HFFc6 (cell line): ENCODE measurements around the gene SMTNL2. TPM values are rescaled to one million over a fixed set of nuclear protein-coding genes. Genes with fewer than 3 reads are reported as not detected.
"Not testable (repeated sequence)": the region's sequence is repeated elsewhere in the genome, so short reads cannot be mapped to it uniquely, and the experiment has no call there.

Experiments used
- DNase-seq: peaks from one replicate; pipeline ENCODE4 v3.0.0-alpha.2; 2018
- H3K27ac Mint-ChIP-seq: 2 replicates; pipeline ENCODE4 v1.8.0; 2020; ENCODE audit warnings: mild to moderate bottlenecking, mixed read lengths
- H3K27me3 Mint-ChIP-seq: 2 replicates; pipeline ENCODE4 v1.8.0; 2021; ENCODE audit warnings: mild to moderate bottlenecking, moderate library complexity, mixed read lengths; ENCODE audit not compliant: insufficient read depth
- H3K36me3 Mint-ChIP-seq: 2 replicates; pipeline ENCODE4 v1.8.0; 2021; ENCODE audit warnings: low read depth, mixed read lengths
- H3K4me1 Mint-ChIP-seq: 2 replicates; pipeline ENCODE4 v1.8.0; 2020; ENCODE audit warnings: low read depth, mixed read lengths
- H3K4me3 Mint-ChIP-seq: 2 replicates; pipeline ENCODE4 v1.8.0; 2020; ENCODE audit warnings: mild to moderate bottlenecking, moderate library complexity, mixed read lengths
- H3K9me3 Mint-ChIP-seq: 2 replicates; pipeline ENCODE4 v1.8.0; 2020; ENCODE audit warnings: mild to moderate bottlenecking, mixed read lengths
- total RNA-seq, 6 experiments: library from RNA; stranded (reverse); fragmentation: NEBNext Ultra II Directional; extraction: Animal tissue kit (Norgen Biotek cat#: 25700); gene quantifications; 2 replicates in 1 of 6; 3 replicates in 5 of 6; pipeline ENCODE4 v1.2.3, GENCODE V29; 2021
- TF ChIP-seq, protein P1 (sequence below): fragments of 200-600 bp; sonication (generic); IDR thresholded peaks from 2 replicates; pipeline ENCODE4 v1.5.0; 2021; ENCODE audit warnings: antibody characterized with exemption, mild to moderate bottlenecking

The SMTNL2 gene
- total RNA-seq, 6 experiments from 2014 or later: not detected

DNA sequence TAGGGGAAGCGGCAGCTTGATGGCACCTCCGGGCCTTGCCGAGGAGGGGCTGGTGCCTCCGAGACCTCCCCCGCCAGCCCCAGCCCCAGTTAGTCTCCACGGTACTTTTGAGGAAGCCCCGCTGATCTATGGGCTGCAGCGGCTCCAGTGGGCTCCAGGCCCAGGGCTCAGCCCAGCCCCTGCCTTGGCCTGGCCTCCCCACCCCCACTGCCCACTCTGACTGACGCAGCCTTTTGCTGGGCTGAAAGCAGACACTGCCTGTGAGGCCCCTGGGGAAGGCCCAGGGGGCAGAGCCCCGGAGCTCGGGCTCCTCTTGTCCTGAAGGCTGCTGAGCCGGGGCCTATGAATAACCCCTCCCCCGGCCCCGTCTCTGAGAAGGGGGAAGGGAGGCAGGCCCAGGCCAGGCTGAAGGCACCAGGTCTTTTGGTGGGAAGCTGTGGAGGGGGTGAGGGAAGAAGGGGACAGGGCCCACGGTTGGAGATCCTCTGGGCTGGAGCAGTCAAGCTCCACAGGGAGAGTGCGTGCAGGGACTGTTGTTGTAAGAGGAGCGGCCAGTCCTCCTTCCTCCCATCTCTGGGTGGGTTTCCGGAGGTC is 7.5 kb upstream of the SMTNL2 start:
- Mint-ChIP-seq H3K27me3 (peaks cover 27% of the 10 kb centered on the region), H3K9me3 (no peaks in the 10 kb centered on the region), H3K4me1 (no peaks in the 10 kb centered on the region), H3K27ac (no peak overlapping the region), H3K36me3 (no peaks in the 10 kb centered on the region), H3K4me3 (no peak overlapping the region)
- TF ChIP-seq, protein P1, sequence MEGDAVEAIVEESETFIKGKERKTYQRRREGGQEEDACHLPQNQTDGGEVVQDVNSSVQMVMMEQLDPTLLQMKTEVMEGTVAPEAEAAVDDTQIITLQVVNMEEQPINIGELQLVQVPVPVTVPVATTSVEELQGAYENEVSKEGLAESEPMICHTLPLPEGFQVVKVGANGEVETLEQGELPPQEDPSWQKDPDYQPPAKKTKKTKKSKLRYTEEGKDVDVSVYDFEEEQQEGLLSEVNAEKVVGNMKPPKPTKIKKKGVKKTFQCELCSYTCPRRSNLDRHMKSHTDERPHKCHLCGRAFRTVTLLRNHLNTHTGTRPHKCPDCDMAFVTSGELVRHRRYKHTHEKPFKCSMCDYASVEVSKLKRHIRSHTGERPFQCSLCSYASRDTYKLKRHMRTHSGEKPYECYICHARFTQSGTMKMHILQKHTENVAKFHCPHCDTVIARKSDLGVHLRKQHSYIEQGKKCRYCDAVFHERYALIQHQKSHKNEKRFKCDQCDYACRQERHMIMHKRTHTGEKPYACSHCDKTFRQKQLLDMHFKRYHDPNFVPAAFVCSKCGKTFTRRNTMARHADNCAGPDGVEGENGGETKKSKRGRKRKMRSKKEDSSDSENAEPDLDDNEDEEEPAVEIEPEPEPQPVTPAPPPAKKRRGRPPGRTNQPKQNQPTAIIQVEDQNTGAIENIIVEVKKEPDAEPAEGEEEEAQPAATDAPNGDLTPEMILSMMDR: no peak
- DNase-seq: no peak

DNA sequence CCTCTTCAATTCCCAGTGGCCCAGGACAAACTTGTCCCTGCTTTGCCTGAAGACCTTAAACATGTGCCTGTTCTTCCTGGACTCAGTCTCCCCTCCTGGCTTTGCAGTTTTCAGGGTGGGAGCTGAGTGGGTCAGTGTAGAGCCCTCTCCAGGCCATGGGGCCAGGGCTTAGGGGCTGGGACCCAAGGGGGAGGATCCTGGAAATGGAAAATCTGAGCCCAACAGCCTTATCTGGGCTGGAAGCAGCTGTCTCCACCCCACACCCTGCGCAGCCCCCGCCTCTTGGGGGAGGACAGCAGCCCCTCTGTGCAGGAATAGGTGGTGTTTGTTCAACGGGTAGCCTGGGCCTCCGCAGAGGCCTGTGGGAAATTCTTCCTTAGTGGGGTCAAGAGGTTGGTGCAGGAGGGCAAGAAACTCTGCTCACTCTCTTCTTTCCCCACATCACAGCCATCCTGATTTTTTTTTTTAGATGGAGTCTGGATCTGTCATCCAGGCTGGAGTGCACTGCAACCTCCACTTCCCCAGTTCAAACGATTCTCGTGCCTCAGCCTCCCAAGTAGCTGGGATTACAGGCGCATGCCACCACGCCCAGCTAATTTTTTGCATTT is 6.8 kb upstream of the SMTNL2 start:
- Mint-ChIP-seq H3K9me3 (no peaks in the 10 kb centered on the region), H3K4me1 (no peaks in the 10 kb centered on the region), H3K27ac (no peak overlapping the region), H3K4me3 (no peak overlapping the region), H3K36me3 (no peaks in the 10 kb centered on the region), H3K27me3 (peaks cover 26% of the 10 kb centered on the region)
- TF ChIP-seq, protein P1: no peak
- DNase-seq: no peak

GRCh38 chr17:4578349-4578748 is 6.0 kb upstream of the SMTNL2 start:
- H3K4me3 Mint-ChIP-seq, H3K27ac Mint-ChIP-seq, DNase-seq, H3K36me3 Mint-ChIP-seq, H3K9me3 Mint-ChIP-seq, H3K4me1 Mint-ChIP-seq: not testable (repeated sequence)
- peaks cover 35% of the 10 kb centered on the region for H3K27me3 Mint-ChIP-seq

- Mint-ChIP-seq H3K27me3 (peaks cover 33% of the 10 kb centered on the region), H3K27ac (no peak overlapping the region), H3K4me1 (no peaks in the 10 kb centered on the region), H3K9me3 (no peaks in the 10 kb centered on the region), H3K36me3 (no peaks in the 10 kb centered on the region), H3K4me3 (no peak overlapping the region)
- TF ChIP-seq, protein P1: no peak
- DNase-seq: no peak
Observed at GRCh38 chr17:4579678-4580077, 4.7 kb upstream of the SMTNL2 start.

DNA sequence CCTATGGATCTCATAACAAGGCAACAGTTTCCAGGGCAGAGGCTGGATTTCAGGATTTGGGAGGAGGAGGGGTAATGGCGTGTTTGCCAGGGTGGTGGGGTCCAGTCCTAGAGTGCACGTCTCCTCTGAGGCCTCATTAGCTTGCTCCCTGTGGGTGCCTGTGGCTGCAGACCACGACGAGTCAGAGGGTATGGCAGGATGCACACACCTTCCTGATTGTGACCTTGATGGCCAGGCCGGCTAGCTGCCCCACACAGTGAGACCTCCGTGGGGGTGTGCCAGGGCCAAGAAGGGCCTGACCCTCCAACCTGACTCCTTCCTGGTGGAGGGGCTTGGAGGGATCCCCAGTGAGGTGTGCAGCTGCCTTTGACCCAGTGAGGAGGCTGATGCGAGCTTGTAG is 4.0 kb upstream of the SMTNL2 start:
- no peak overlapping the region for H3K27ac Mint-ChIP-seq
- peaks cover 35% of the 10 kb centered on the region for H3K27me3 Mint-ChIP-seq
- no peaks in the 10 kb centered on the region for H3K9me3 Mint-ChIP-seq
- H3K4me3 Mint-ChIP-seq: no peak overlapping the region
- H3K36me3 Mint-ChIP-seq: no peaks in the 10 kb centered on the region
- DNase-seq: no peak
- TF ChIP-seq, protein P1: no peak
- H3K4me1 Mint-ChIP-seq: no peaks in the 10 kb centered on the region

DNA sequence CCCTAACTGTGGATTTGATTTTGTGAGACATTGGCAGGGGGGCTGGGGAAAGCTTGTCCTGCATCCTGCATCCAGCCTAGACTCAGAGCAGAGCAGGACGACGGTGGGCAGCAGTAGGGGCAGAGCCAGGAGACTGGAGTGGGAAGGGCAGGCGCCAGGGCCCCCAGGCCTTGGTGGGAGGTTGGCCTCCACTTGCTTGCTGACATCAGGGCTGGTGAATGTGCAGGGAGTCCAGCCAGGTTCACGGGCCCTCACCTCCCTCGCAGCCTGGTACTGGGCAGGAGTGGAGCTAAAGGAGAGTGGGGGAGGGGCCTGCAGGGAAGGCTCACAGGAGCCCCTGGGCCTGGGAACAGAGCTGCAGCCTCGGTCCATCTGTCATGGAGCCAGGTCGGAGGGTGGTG is 2.2 kb upstream of the SMTNL2 start:
- TF ChIP-seq, protein P1: no peak
- DNase-seq: no peak
- H3K36me3 Mint-ChIP-seq: no peaks in the 10 kb centered on the region
- peaks cover 45% of the 10 kb centered on the region for H3K27me3 Mint-ChIP-seq
- no peaks in the 10 kb centered on the region for H3K4me1 Mint-ChIP-seq
- no peaks in the 10 kb centered on the region for H3K9me3 Mint-ChIP-seq
- no peak overlapping the region for H3K27ac Mint-ChIP-seq
- no peak overlapping the region for H3K4me3 Mint-ChIP-seq
